Hepatocyte (in vitro differentiated cells): ENCODE results near the gene PACS1. TPM values are rescaled to one million over a fixed set of nuclear protein-coding genes. Genes with fewer than 3 reads are reported as not detected.
A peak's percentile ranks its signal among the peaks of the same experiment; 100 is the strongest.

Experiments used
- DNase-seq: peaks from one replicate; pipeline ENCODE4 v3.0.0-alpha.2; 2016; ENCODE audit warnings: low spot score
- H2AFZ ChIP-seq: fragments of 200-600 bp; sonication (generic); 2 replicates; pipeline ENCODE4 v1.6.0; 2016; ENCODE audit warnings: antibody characterized with exemption, mild to moderate bottlenecking
- H3K27ac ChIP-seq: fragments of 200-600 bp; sonication (generic); 2 replicates; pipeline ENCODE4 v1.5.1; 2016; ENCODE audit warnings: mild to moderate bottlenecking
- H3K27me3 ChIP-seq: fragments of 200-600 bp; sonication (generic); 2 replicates; pipeline ENCODE4 v1.6.1; 2016
- H3K36me3 ChIP-seq: fragments of 200-600 bp; sonication (generic); replicated peaks from 2 replicates; pipeline ENCODE4 v1.5.1; 2016; ENCODE audit warnings: low read depth; ENCODE audit not compliant: insufficient read depth
- H3K4me1 ChIP-seq: fragments of 200-600 bp; sonication (generic); 2 replicates; pipeline ENCODE4 v1.5.1; 2016; ENCODE audit warnings: mild to moderate bottlenecking, moderate library complexity; ENCODE audit not compliant: insufficient read depth
- H3K4me2 ChIP-seq: fragments of 200-600 bp; sonication (generic); 2 replicates; pipeline ENCODE4 v1.6.0; 2016
- H3K4me3 ChIP-seq: fragments of 200-600 bp; sonication (generic); 2 replicates; pipeline ENCODE4 v1.5.1; 2016; ENCODE audit warnings: mild to moderate bottlenecking
- H3K79me2 ChIP-seq: fragments of 200-600 bp; sonication (generic); 2 replicates; pipeline ENCODE4 v1.6.0; 2017; ENCODE audit warnings: mild to moderate bottlenecking
- H3K9me2 ChIP-seq: fragments of 200-600 bp; sonication (generic); replicated peaks from 2 replicates; pipeline ENCODE4 v1.6.0; 2017; ENCODE audit warnings: mild to moderate bottlenecking; ENCODE audit not compliant: insufficient read depth
- H3K9me3 ChIP-seq: fragments of 200-600 bp; sonication (generic); 2 replicates; pipeline ENCODE4 v1.5.1; 2016; ENCODE audit warnings: low read depth, mild to moderate bottlenecking
- H4K20me1 ChIP-seq: fragments of 200-600 bp; sonication (generic); 2 replicates; pipeline ENCODE4 v1.6.0; 2016; ENCODE audit warnings: mild to moderate bottlenecking; ENCODE audit not compliant: insufficient read depth, poor library complexity, severe bottlenecking
- CTCF ChIP-seq: fragments of 200-600 bp; sonication (generic); IDR thresholded peaks from 2 replicates; pipeline ENCODE4 v1.5.1; 2016; ENCODE audit warnings: antibody characterized with exemption, mild to moderate bottlenecking; ENCODE audit not compliant: poor library complexity
- EZH2 ChIP-seq: fragments of 200-600 bp; sonication (generic); IDR thresholded peaks from 2 replicates; pipeline ENCODE4 v1.6.1; 2016; ENCODE audit warnings: antibody characterized with exemption, mild to moderate bottlenecking, borderline replicate concordance
- EZH2phosphoT487 ChIP-seq: fragments of 200-600 bp; sonication (generic); IDR thresholded peaks from one replicate; pipeline ENCODE4 v1.6.1; 2018; ENCODE audit warnings: antibody characterized with exemption, mild to moderate bottlenecking, low read depth, moderate library complexity; ENCODE audit not compliant: unreplicated experiment, severe bottlenecking
- WGBS: methylation state at CpG from one replicate; pipeline ENCODE4 v1.1.6; 2016; ENCODE audit warnings: low lambda C conversion rate; ENCODE audit errors: missing lambda C conversion rate; 5-methylcytosine and 5-hydroxymethylcytosine counted together
- polyA plus RNA-seq: library from polyadenylated mRNA; unstranded; fragments of >200 nt; fragmentation: Nextera tagmentation; extraction: Ambion mirVana; gene quantifications from 2 replicates; pipeline ENCODE4 v1.2.1, GENCODE V29; 2016
- total RNA-seq: library from RNA; depleted of rRNA; stranded (reverse); fragments of >200 nt; gene quantifications from 2 replicates; pipeline ENCODE4 v1.2.3, GENCODE V29; 2014

PACS1 gene
- total and polyA plus RNA-seq, 2 experiments from 2014 or later = 28.2 to 71.5 TPM

- Histone ChIP-seq H4K20me1 (no peaks in the 10 kb centered on the region), H3K9me3 (no peaks in the 10 kb centered on the region), H2AFZ (no peak overlapping the region), H3K4me2 (no peak overlapping the region), H3K4me3 (no peak overlapping the region), H3K27me3 (no peaks in the 10 kb centered on the region), H3K79me2 (peaks cover 79% of the 10 kb centered on the region), H3K9me2 (no peaks in the 10 kb centered on the region), H3K36me3 (no peaks in the 10 kb centered on the region), H3K27ac (no peak overlapping the region), H3K4me1 (peaks cover 4% of the 10 kb centered on the region)
- DNase-seq = no peak
- TF ChIP-seq EZH2phosphoT487 (no peak), CTCF (no peak), EZH2 (no peak)
- WGBS = 94% methylated on average over 7 of the region's 7 CpGs
Measured at GRCh38 chr11:66131937-66132632, 62.0 kb downstream of the PACS1 start.

DNA sequence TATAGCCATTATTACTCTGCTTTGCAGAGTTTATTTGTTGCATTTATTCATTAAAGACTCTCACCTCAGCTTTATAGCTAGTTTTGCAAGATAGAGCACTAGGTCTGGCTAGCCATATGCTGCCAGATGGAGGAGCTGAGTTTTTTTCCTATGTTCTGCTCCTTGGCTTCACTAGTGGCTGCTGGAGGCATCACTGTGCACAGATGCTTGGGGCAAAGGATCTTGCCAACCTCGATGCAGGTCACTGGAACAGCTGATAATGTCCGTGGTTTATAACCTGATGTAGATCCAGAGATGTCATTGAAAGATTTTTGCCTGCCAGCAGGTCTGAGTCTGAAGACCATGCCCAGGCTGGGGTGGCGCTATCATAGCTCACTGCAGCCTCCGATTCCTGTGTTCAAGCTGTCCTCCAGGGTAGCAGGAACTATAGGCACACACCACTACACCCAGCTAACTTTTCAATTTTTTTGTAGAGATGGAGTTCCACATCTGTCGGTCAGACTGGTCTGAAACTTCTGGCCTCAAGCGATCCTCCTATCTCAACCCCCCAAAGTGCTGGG, 63.2 kb downstream of the PACS1 start:
- TF ChIP-seq EZH2phosphoT487 (no peak), EZH2 (no peak), CTCF (no peak)
- peaks cover 69% of the 10 kb centered on the region for H3K79me2 ChIP-seq
- no peak for DNase-seq

GRCh38 chr11:66136752-66137123, 66.7 kb downstream of the PACS1 start:
- Histone ChIP-seq H3K4me3 (no peak overlapping the region), H3K27ac (peak overlapping the region; percentile 70), H3K79me2 (peaks cover 61% of the 10 kb centered on the region), H3K4me1 (peaks cover 12% of the 10 kb centered on the region), H3K27me3 (no peaks in the 10 kb centered on the region), H3K9me3 (no peaks in the 10 kb centered on the region), H4K20me1 (no peaks in the 10 kb centered on the region), H2AFZ (no peak overlapping the region), H3K36me3 (no peaks in the 10 kb centered on the region), H3K9me2 (no peaks in the 10 kb centered on the region), H3K4me2 (no peak overlapping the region)
- 64% methylated on average over 5 of the region's 5 CpGs for WGBS
- TF ChIP-seq CTCF (no peak), EZH2 (no peak), EZH2phosphoT487 (no peak)
- DNase-seq = peak; percentile 52

More for the DNA sequence above, 63.2 kb downstream of the PACS1 start:
- no peaks in the 10 kb centered on the region for H4K20me1 ChIP-seq
- H3K27ac ChIP-seq = no peak overlapping the region
- H3K4me3 ChIP-seq = no peak overlapping the region
- no peaks in the 10 kb centered on the region for H3K9me3 ChIP-seq
- H3K9me2 ChIP-seq = no peaks in the 10 kb centered on the region
- no peak overlapping the region for H3K4me2 ChIP-seq
- no peaks in the 10 kb centered on the region for H3K27me3 ChIP-seq
- peaks cover 9% of the 10 kb centered on the region for H3K4me1 ChIP-seq
- WGBS = 88% methylated on average over 6 of the region's 6 CpGs
- H2AFZ ChIP-seq = no peak overlapping the region
- no peaks in the 10 kb centered on the region for H3K36me3 ChIP-seq
